RKO (cell line): ENCODE measurements around the gene ARHGAP28.

ENCODE experiments used
- DNase-seq: peaks from one replicate; pipeline ENCODE4 v3.0.0-alpha.2; 2016; ENCODE audit warnings: low spot score

ARHGAP28 gene

DNA sequence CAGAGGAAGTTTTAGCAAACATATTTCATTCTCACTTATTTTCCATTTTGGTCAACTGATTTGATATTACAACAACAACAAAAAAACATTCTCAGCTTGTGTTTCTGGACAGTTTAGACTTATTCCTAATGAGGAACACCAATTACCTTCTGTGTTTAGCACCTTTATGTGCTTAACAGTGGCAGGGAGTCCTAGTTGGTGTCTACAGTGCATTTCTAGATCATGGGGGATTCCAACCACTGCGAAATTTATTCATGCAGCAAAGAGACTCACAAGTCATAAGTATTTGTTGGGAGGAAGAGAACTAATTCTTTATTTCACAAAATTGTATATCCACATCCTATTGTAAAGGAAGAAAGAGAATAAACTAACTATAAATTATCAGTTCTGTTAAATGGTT lies 4.2 kb downstream of the ARHGAP28 start:
- DNase-seq, result no peak

DNA sequence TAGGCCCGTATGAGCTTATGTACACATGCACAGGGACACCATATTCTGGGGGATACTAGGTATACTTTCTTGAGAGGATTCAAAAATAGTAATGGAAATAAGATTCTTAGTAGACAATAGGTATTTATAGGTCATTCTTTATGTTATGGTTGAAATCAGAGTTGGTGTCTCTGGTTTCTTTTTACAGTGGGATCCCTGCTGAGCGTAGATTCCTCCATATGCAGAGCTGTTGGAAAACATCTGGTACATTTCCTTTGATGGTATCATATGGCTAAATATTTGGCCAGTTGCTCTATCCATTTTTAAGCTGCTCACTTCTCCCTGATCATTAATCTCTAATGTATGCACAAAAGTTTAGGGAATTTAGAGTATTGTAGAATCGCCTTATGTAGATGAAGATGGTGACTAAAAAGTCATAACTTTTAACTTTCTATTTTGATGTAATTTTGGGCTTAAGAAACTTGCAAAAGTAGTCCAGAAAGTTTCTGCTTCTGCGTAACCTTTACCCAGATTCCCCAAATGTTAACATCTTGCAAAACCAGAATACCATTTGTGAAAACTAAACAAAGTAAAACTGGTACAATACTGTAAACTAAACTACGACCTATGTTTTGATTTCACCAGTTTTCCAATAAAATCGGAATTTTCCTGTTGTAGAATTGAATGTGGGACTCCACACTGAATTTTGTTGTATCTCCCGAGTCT lies 5.4 kb downstream of the ARHGAP28 start:
- DNase-seq, result no peak

DNA sequence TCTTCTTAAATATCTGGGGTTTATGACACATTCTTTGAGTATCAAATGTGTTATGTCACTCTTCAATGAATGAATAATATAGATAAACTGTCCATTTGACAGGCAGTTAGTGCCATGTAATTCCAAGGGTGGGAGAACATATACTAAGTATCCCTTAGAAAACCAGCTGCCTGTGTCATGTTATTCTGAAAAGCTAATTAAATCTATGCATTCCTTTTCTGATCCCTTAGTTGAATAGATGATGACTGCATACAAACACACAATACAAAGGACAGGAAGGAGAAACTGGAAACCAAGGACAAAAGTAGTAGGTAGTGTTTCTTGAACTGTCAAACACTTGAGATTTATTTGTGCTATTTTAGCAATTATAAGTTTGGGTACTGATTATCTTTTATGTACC lies 8.3 kb downstream of the ARHGAP28 start:
- DNase-seq, result no peak

DNA sequence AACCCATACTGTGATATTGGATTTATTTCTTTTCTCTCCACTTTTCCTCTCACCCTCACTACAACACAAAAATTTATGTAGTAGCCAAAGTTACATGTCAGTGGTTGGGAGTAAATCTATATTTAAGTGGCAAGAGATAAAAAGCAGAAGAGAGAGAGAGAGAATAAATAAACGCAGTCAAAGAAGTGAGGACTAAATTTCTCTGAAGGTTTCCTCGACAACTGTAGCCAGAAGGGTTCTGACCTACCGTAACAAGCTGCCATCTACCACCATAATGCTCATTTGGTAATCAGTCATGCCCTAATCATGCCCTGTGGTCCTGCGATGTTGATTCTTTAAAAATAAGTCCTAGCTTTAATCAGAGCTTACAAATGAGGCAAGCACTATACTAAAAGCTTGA lies 9.1 kb downstream of the ARHGAP28 start:
- no peak for DNase-seq

DNA sequence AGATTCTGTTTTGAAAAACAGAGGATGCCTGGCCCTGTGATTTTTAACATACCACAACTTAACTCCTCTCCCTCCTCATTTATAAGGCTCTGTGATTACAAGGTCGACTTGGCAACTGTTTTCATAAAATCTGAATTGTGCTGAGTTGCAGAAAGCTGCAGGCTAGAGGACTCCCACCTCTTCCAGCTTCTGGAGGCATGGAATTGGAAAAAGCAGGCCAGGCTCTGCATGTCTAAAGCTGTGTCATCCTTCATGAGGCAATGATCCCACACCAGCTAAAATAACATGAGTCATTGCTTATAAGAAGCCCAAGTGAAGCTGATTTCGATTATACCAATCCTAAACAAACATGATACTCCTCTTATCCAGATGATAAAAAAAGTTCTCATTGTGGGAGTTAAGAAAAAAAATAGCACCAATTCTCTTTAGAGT lies 11.7 kb downstream of the ARHGAP28 start:
- peak; percentile 35 for DNase-seq

DNA sequence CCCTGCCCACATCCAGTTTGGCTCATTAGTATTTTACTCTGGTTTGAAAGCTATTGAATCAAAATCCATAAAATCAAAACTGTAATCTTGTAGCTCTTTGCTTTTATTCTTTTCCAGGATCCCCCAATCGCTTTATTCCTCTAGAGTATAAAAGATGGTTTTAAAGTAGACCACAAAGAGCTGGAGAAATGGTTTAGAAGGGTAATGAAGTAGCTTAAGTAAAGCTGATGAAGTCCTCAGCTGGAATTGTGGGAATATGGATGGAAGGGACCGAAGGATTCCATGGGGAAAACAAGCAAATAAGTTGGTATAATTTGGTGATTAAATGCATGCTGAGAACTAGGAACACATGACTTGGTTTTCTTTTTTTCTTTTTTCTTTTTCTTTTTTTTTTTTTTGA lies 12.3 kb downstream of the ARHGAP28 start:
- no peak for DNase-seq

DNA sequence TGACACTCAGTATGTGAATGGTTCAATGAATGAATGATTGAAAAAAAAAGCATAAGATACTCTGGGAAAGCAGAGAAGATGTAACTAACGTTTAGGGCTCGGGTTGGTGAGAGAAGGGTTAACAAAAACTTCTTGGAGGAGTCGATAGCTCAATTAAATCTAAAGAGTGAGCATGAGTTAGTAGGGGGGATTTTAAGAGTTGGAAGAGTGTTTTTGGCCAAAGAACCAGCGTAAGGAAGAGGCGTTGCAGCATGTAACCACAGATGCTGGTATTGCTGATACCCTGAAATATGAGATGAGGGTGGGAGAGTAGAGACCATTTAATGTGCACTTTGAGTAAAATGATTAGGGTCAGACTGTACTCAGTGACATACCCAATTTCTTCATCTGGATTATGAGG lies 14.5 kb downstream of the ARHGAP28 start:
- no peak for DNase-seq

DNA sequence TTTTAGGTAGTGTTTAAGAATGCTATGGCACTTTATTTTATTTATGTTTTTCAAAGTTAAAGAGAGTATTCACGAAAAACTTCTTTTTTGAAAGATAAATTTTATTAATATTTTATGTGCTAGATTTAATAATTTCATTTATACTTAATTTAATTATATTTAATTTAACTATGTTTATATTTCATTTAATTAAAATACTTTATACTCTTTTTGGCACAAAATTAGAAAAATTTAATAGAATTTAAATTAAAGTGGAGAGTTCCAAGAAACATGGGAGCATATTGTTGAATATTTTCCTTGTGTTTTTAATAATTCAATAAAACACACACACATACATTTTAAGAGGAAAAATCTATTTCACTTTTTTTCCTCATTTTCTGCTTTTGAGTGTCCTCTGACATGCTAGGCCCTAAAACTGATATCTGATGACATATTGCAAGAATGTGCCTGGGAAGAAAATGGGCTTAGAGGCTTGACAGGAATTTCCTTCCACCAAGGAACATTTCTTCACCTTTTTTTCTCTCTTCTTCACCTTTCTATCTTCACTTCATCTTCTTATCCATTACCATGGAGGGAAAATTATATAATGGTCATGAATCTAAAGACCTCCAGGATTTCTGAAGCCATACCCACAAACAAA lies 15.4 kb downstream of the ARHGAP28 start:
- no peak for DNase-seq

DNA sequence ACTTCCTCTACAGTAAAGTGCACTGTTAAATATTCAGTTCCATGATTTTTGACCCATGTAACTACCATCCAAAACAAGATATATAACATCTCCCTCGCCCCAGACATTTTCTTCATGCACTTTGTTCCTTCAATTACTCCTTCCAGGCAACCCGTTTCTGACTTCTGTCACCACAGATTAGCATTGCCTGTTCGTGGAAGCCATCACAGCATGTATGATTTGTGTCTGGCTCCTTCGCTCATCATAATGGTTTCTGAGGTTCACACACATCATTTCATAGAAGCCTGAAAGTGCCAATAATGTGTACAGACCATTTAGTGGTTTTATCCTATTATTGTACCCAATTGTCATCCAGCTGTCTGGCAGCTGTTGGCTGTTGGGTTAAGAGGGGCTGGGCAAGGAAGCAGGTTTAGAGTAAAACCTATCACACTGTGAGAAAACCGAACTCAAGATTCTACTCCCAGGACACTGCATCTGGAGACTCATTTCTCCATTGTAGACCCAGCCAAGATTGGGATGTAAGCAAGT lies 16.1 kb downstream of the ARHGAP28 start:
- DNase-seq, result no peak

DNA sequence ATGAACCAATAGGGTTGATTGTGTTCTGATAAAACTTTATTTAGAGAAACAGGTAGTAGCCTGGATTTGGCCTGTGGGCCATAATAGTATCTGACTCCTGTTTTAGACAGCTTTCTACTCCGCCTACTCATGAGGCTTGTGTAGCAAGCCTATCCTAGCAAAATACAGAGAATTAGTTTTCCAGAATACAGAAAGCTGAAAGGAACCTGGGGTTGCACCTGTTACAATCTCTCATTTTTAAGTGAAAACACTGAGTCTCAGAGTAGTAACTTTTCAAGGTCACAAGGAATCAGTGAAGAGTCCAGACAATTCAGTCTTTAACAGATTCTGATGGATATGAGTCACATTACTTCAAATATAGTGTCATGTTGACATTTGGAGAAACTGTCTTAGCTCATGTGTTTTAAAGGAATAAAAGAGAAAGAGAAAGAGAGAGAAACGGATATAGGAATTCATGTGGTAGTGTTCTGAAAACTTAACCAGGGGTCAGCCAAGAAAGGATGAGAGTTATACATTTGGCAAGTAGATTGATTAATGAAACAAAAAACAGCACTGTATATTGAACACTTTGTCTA lies 17.0 kb downstream of the ARHGAP28 start:
- no peak for DNase-seq

DNA sequence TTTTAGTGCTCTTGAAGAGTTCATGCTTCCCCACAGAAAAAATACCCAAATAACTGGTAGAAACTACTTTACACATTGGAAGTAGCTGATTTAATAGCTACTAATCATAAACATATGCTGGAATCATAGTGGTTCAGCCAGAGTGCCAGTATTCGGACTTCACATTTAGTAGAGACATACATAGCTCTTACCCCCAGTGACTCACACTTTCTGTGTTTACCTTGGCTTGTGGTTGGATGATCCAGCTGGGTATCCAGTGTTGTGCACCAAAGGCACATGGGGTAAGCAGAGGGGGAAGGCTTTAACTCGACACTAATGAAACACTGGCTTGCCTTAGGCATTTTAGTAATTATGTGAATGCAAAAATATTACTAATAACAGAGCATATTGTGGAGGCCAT lies 18.1 kb downstream of the ARHGAP28 start:
- no peak for DNase-seq

DNA sequence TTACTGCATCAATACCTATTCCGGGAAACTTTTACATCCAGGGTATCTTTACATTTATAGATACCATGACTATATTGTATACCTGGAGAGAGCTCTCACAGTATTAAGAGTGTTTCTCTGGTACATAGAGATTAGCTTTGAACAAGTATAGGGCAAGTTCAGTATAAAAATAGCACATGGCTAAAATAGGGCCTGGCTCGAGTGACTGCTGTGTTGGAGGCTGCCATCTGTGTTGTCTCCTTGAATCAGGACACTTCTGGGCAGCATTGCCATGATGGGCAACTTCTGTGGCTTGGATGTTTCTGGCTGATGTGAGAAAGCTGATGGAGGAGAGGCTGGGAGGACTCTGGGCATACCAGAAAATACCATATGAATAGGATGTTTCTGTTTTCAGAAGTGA lies 18.7 kb downstream of the ARHGAP28 start:
- DNase-seq, result no peak

DNA sequence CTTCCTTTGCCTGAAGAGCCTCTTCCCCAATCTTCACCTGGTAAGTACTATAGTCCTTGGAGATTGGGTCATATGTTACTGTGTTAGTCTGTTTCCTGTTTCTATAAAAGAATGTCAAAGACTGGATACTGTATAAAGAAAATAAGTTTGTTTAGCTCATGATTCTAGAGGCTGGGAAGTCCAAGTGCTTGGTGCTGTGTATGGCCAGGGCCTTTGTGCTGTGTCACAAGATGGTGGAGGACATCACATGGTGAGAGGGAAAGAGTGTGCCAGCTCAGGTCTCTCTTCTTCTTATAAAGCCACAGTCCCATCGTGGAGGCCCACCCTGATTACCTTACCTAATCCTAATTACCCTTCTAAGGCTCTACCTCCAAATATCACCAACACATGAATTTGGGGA lies 20.9 kb downstream of the ARHGAP28 start:
- no peak for DNase-seq

DNA sequence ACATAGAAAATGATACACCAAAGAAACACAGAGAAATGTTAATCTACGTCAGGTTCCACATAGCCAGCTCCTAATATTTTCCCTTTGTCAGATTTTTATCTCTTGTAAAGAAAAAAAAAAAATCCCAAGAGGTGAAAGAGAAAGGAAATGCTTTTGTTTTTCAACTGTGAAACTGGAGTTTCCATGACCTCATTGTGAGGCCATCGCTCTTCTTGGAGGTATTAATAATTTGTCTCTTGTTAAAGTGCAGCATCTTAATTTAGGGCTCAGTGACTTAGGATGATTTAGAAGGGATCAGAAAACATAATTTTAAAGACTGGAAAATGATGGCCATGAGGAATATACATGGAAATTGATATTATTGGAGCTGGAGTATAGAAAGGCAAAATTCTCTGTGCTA lies 21.7 kb downstream of the ARHGAP28 start:
- no peak for DNase-seq

DNA sequence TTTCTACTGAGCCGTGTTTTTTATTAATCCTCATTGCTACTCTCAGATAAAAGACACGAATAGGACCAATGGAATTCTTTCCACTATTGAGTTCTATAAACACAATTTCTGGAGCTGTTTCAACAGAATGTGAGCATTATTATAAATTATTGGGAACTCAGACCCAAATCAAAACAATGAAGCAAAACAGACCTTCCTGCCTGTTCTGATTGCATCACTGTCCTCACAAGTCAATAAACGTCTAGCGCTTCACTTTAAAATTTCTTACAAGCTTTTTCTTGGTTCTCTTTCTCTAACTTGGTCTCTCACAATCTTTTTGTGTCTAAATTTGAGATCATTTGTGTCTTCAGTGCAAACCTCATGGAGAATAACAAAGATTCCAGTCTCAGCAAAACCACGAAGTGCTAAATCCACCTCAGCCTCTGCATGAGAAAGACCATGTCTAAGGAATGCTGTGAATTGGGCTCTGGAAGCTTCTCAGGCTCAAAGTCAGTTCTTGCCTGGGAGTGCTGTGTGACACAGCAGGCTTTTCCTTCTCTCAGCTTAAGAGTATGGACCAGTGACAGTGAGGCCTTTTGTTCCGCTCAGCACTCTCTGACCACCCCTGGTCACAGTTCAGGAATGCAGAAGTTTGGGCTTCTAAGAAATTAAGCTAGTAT lies 22.8 kb downstream of the ARHGAP28 start:
- no peak for DNase-seq

DNA sequence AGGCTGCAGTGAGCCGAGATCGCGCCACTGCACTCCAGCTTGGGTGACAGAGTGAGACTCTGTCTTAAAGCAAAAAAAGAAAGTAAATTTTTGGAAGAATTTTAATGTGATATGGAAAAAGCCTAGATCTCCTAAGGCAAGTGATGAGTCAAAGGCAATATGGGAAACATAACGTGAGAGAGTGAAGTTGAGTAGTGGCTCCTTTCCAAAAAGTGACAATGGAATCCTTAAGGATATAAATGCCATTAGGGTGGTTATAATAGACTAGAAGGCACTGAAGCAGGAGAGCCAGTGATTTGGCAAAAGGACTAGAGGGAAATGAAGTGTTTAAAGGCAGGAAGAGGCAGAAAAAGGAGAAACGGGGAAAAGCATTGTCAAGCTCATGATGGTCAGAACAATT lies 25.6 kb downstream of the ARHGAP28 start:
- no peak for DNase-seq

DNA sequence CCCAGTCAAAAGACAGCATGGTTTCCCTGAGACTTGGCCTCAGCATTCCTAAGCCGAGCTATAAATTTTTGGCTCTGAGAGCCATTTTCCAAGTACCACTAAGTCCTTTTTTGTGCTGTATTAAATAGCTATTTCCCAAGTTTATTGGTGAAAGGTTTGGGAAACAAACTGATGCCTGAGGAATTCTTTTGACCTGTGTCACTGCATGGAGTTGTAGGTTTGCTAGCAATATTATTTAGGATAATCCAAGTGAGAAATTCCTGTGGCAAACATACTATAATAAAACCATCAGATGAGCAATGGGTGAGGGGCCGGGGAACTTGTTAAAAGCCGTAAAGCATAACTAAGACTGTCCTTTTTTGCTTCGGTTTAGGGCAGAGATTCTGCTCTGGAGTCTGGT lies 28.4 kb downstream of the ARHGAP28 start:
- DNase-seq, result no peak

DNA sequence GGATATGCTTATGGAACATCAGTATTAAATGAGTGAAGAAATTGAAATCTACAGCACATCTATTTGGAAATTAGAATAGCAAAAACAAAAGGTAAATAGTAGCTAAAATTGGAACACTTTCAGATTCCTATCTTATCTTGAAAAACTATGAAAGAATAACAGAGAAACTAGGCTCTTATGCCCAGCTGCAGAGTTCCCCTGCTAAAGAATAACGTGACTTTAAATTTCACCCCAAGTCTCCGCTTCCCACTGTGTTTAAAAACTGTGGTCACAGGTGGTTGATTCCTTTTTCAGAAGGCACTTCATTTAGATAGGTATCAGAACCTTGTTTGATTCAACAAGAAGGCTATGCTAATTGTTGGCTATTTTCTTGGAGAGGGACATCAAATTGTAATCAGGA lies 30.1 kb downstream of the ARHGAP28 start:
- DNase-seq, result no peak

DNA sequence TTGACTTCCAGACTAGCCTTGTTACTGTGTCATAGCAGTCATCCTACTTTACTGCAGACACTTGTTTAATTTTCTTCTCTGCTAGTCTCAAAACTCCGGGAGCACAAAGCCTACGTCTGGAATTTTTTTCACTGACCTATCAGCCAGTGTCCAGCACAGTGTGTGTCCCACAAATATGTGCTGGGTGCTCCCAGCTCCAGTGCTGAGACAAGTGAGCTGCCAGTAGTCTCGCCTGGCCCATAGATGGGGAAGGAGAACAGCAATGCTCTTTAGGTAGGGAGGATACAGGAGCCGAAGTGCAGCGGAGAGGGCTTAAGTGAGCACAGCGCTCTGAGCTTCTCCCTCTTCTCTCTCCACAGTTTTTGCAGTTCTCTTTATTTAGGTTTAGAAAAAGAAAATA lies 34.0 kb downstream of the ARHGAP28 start:
- no peak for DNase-seq

DNA sequence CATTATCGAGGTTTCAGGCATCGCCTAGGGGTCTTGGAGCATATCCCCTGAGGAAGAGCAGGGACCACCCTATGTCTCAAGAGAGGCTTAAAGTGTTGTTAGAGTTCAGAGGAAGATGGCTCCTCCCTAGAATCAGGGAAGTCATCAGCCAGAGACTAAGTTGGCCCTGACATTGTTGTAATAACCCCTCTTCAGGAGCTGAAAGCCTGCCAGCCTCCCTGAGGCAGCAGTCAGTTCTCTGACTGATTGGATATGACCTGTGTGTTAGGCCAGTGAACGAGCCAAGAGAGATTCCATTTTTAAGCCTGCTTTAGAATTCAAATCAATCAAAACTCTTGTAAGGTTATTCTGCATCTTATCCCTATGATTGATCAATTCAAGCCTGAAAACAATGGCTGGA lies 34.9 kb downstream of the ARHGAP28 start:
- DNase-seq, result no peak

DNA sequence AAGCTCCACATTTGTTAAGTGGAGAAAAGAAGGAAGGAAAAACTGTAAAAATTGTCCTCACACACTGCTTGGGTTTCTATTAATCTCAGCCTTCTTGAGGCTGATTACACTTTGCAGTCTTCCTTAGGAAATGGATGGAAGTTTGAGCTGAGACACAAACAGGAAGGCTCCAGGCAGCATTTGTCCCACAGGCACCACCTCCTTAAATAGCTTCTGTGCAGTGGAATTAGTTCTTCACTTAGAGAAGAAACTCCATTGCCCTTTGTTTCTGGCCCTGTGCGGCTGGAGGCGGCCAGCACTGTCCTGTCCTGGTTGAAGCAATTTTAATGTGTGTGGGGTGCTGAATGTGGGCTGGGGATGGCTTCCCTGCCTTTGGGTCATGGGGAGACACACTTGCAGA lies 44.3 kb downstream of the ARHGAP28 start:
- DNase-seq, result no peak

DNA sequence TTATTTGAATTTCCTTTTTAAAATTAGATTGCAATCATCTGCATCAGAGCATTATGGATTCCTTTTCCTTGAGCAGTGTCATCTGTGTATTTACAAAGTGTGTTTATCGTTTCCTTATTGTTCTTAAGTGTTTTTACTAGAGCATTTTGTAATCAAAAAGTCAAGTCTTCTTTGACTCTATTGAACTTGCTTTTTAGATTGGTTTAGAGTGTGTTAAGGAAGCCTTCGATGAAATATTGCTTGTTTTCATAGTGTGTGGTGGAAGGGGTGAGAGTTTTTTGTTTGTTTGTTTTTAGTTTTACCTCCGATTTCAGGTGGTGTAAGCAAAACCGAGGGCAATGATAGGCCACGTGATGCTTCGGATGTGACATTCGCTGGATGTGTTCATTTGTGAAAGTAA lies 45.7 kb downstream of the ARHGAP28 start:
- DNase-seq, result no peak

DNA sequence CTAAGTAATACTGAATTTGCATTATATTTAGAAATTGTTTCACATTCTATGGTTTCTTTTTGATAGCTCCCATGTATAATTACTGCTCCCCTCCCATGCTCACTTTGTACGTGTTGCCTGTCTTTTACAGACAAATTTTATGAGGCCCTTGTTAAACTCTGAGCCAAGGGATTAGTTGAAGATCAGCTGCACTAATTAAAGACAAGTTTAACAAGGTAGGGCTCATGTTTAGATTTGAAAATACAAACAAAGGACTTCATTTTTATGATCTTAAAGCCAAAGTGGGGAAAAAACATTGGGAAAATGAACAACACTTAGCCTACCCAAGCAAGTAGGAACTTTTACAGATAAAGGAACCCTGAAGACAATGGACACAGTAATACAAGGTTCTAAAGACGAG lies 46.2 kb downstream of the ARHGAP28 start:
- DNase-seq, result no peak
